ENCODE data around the gene SYT12.

- TF ChIP-seq CTCF (IDR thresholded peaks at IDR 0.05; ENCODE audit: insufficient read depth, low read length, poor library complexity, severe bottlenecking) (no peak), EZH2phosphoT487 (conservative IDR thresholded peaks at IDR 0.05; ENCODE audit: low read length) (no peak)
Measured at GRCh38 chr11:67015048-67015447, 7.9 kb upstream of the SYT12 start.

Data from SU-DHL-6 (cell line).